ENCODE measurements around the gene VPS37C. TPM values are rescaled to one million over a fixed set of nuclear protein-coding genes. Genes with fewer than 3 reads are reported as not detected.
A peak's percentile ranks its signal among the peaks of the same experiment; 100 is the strongest.

VPS37C gene
- total RNA-seq, 1 experiment from 2014 or later, result 23.4 TPM

DNA sequence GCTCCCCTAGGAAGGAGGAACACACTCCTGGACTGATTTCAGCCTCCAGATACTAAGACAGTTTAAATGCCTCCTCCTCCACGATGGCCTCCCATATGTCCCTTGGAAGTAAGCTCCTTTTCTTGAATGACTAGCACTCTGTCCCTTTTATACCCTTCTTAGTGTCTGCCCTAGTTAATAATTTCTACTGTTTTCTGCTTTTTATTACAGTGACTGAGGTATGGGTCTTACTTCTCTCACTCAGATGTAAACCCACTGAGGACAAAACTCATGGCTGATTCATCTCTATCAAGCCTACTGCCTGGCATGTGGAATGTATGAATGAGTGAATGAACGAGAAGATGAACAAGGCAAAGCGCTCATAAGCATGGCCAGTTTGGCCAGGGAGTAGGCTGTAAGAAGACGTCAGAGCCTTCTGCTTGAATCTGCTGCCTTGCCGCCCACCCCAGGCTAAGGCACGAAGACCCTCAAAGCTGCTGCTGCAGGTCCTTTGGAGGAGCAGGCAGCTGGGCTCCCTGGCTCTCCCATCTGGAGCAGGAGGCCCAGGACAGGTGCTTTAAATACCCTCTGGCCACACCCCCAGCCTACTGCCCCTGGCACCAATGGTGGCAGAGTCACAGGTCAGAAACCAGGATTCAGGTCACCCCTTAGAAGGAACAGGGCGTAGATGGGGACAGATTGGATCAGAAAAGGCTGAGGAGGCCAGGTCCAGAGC, 33.9 kb upstream of the VPS37C start:
- ATAC-seq, result no peak
- no peak overlapping the region for H3K4me3 Mint-ChIP-seq
- H3K4me1 Mint-ChIP-seq, result peaks cover 4% of the 10 kb centered on the region; the same call in 1 of the 2 replicates

DNA sequence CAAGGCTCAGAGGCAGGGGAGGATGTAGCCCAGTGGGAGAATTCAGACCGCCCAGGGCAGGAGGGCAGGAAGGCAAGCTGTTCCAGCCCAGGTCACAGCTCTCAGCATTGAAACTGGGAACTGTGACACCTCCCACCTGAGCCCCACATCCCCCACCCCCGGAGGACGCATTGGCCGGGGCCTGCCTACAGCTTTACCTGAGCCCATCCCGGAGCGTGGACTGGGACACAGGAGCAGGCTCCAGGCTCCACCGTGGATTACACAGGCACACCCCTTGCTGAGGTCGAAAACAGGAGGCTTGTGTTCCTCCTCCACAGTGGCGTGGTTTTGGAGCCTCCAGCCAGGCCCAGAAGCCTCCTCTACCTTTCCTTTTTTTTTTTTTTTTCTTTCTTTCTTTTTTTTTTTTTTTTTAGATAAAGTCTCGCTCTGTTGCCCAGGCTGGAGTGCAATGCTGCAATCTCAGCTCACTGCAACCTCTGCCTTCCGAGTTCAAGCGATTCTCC, 33.0 kb upstream of the VPS37C start:
- peaks cover 21% of the 10 kb centered on the region for H3K9me3 Mint-ChIP-seq
- peaks cover 2% of the 10 kb centered on the region for H3K27me3 Mint-ChIP-seq (ENCODE audit: low read depth)
- POLR2A ChIA-PET, result no interaction called here
- H3K27ac Mint-ChIP-seq, result no peak overlapping the region
- CTCF ChIA-PET, result interaction anchor here (0.5 to 1.3 kb wide), 5 partner anchors 9 to 225 kb away, joined by 3 to 5 read pairs (median 3); no protein-coding TSS in a partner anchor
- no peaks in the 10 kb centered on the region for H3K36me3 Mint-ChIP-seq
- TF ChIP-seq, protein P1, sequence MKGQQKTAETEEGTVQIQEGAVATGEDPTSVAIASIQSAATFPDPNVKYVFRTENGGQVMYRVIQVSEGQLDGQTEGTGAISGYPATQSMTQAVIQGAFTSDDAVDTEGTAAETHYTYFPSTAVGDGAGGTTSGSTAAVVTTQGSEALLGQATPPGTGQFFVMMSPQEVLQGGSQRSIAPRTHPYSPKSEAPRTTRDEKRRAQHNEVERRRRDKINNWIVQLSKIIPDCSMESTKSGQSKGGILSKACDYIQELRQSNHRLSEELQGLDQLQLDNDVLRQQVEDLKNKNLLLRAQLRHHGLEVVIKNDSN (CRISPR knock-in tag; IDR thresholded peaks at IDR 0.05), result no peak
- TF ChIP-seq, protein P2, sequence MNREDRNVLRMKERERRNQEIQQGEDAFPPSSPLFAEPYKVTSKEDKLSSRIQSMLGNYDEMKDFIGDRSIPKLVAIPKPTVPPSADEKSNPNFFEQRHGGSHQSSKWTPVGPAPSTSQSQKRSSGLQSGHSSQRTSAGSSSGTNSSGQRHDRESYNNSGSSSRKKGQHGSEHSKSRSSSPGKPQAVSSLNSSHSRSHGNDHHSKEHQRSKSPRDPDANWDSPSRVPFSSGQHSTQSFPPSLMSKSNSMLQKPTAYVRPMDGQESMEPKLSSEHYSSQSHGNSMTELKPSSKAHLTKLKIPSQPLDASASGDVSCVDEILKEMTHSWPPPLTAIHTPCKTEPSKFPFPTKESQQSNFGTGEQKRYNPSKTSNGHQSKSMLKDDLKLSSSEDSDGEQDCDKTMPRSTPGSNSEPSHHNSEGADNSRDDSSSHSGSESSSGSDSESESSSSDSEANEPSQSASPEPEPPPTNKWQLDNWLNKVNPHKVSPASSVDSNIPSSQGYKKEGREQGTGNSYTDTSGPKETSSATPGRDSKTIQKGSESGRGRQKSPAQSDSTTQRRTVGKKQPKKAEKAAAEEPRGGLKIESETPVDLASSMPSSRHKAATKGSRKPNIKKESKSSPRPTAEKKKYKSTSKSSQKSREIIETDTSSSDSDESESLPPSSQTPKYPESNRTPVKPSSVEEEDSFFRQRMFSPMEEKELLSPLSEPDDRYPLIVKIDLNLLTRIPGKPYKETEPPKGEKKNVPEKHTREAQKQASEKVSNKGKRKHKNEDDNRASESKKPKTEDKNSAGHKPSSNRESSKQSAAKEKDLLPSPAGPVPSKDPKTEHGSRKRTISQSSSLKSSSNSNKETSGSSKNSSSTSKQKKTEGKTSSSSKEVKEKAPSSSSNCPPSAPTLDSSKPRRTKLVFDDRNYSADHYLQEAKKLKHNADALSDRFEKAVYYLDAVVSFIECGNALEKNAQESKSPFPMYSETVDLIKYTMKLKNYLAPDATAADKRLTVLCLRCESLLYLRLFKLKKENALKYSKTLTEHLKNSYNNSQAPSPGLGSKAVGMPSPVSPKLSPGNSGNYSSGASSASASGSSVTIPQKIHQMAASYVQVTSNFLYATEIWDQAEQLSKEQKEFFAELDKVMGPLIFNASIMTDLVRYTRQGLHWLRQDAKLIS (CRISPR knock-in tag; IDR thresholded peaks at IDR 0.05; ENCODE audit: borderline replicate concordance), result no peak
- TF ChIP-seq SMAD3 (CRISPR knock-in tag; IDR thresholded peaks at IDR 0.05; ENCODE audit: borderline replicate concordance), result no peak
- no peak for TF ChIP-seq ZNF232 (CRISPR knock-in tag; IDR thresholded peaks at IDR 0.05)
- no peak for TF ChIP-seq ZNF396 (CRISPR knock-in tag; IDR thresholded peaks at IDR 0.05; ENCODE audit: borderline replicate concordance)
- no peak for TF ChIP-seq EMX1 (CRISPR knock-in tag; IDR thresholded peaks at IDR 0.05)
- ATAC-seq (peak; percentile 59), DNase-seq (ENCODE audit: low spot score) (peak; percentile 24)
- H3K4me1 Mint-ChIP-seq, result peaks cover 4% of the 10 kb centered on the region; the same call in 1 of the 2 replicates
- H3K4me3 Mint-ChIP-seq, result no peak overlapping the region

More for the DNA sequence above, 33.9 kb upstream of the VPS37C start:
- ChIA-PET POLR2A (interaction anchor here (1.1 kb wide), 1 partner anchor 34 kb away, joined by 3 read pairs; the partner anchor contains the start of gene VPS37C), CTCF (interaction anchor here (1.3 to 1.5 kb wide), 3 partner anchors 8 to 225 kb away, joined by 3 to 5 read pairs (median 3); no protein-coding TSS in a partner anchor)
- Mint-ChIP-seq H3K36me3 (no peaks in the 10 kb centered on the region), H3K27ac (0 out of 2 replicates have a peak overlapping the region, but pooled peaks have one; percentile 32), H3K9me3 (peaks cover 24% of the 10 kb centered on the region), H3K27me3 (ENCODE audit: low read depth) (peaks cover 4% of the 10 kb centered on the region)
- no peak for TF ChIP-seq GRHL2 (CRISPR knock-in tag; IDR thresholded peaks at IDR 0.05; ENCODE audit: insufficient replicate concordance, severe bottlenecking)
- TF ChIP-seq, protein P3, sequence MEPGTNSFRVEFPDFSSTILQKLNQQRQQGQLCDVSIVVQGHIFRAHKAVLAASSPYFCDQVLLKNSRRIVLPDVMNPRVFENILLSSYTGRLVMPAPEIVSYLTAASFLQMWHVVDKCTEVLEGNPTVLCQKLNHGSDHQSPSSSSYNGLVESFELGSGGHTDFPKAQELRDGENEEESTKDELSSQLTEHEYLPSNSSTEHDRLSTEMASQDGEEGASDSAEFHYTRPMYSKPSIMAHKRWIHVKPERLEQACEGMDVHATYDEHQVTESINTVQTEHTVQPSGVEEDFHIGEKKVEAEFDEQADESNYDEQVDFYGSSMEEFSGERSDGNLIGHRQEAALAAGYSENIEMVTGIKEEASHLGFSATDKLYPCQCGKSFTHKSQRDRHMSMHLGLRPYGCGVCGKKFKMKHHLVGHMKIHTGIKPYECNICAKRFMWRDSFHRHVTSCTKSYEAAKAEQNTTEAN (CRISPR knock-in tag; IDR thresholded peaks at IDR 0.05), result no peak
- TF ChIP-seq, protein P4, sequence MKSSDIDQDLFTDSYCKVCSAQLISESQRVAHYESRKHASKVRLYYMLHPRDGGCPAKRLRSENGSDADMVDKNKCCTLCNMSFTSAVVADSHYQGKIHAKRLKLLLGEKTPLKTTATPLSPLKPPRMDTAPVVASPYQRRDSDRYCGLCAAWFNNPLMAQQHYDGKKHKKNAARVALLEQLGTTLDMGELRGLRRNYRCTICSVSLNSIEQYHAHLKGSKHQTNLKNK (CRISPR knock-in tag; IDR thresholded peaks at IDR 0.05), result no peak
- no peak for TF ChIP-seq ATF1 (CRISPR knock-in tag; IDR thresholded peaks at IDR 0.05)
- no peak for TF ChIP-seq ZNF317 (CRISPR knock-in tag; IDR thresholded peaks at IDR 0.05; ENCODE audit: borderline replicate concordance, low read depth)
- TF ChIP-seq, protein P5, sequence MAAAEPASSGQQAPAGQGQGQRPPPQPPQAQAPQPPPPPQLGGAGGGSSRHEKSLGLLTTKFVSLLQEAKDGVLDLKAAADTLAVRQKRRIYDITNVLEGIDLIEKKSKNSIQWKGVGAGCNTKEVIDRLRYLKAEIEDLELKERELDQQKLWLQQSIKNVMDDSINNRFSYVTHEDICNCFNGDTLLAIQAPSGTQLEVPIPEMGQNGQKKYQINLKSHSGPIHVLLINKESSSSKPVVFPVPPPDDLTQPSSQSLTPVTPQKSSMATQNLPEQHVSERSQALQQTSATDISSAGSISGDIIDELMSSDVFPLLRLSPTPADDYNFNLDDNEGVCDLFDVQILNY (CRISPR knock-in tag; IDR thresholded peaks at IDR 0.05), result no peak
- no peak for TF ChIP-seq NFYB (CRISPR knock-in tag; conservative IDR thresholded peaks at IDR 0.05; ENCODE audit: low read depth)
- no peak for TF ChIP-seq ZNF416 (CRISPR knock-in tag; IDR thresholded peaks at IDR 0.05)
- TF ChIP-seq IRF2 (CRISPR knock-in tag; IDR thresholded peaks at IDR 0.05; ENCODE audit: borderline replicate concordance, low read depth), result no peak
- TF ChIP-seq, protein P6, sequence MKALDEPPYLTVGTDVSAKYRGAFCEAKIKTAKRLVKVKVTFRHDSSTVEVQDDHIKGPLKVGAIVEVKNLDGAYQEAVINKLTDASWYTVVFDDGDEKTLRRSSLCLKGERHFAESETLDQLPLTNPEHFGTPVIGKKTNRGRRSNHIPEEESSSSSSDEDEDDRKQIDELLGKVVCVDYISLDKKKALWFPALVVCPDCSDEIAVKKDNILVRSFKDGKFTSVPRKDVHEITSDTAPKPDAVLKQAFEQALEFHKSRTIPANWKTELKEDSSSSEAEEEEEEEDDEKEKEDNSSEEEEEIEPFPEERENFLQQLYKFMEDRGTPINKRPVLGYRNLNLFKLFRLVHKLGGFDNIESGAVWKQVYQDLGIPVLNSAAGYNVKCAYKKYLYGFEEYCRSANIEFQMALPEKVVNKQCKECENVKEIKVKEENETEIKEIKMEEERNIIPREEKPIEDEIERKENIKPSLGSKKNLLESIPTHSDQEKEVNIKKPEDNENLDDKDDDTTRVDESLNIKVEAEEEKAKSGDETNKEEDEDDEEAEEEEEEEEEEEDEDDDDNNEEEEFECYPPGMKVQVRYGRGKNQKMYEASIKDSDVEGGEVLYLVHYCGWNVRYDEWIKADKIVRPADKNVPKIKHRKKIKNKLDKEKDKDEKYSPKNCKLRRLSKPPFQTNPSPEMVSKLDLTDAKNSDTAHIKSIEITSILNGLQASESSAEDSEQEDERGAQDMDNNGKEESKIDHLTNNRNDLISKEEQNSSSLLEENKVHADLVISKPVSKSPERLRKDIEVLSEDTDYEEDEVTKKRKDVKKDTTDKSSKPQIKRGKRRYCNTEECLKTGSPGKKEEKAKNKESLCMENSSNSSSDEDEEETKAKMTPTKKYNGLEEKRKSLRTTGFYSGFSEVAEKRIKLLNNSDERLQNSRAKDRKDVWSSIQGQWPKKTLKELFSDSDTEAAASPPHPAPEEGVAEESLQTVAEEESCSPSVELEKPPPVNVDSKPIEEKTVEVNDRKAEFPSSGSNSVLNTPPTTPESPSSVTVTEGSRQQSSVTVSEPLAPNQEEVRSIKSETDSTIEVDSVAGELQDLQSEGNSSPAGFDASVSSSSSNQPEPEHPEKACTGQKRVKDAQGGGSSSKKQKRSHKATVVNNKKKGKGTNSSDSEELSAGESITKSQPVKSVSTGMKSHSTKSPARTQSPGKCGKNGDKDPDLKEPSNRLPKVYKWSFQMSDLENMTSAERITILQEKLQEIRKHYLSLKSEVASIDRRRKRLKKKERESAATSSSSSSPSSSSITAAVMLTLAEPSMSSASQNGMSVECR (CRISPR knock-in tag; IDR thresholded peaks at IDR 0.05; ENCODE audit: borderline replicate concordance), result no peak
- DNase-seq (ENCODE audit: low spot score), result no peak
